BE2C (cell line): ENCODE data around the gene KRT84.

Source experiments
- DNase-seq: peaks from one replicate; pipeline ENCODE4 v3.0.0-alpha.2; 2020
- H3K27me3 ChIP-seq: fragments of 250-450 bp; sonication (Bioruptor Pico); 2 replicates; pipeline ENCODE4 v1.5.1; 2020; ENCODE audit warnings: mild to moderate bottlenecking
- H3K36me3 ChIP-seq: fragments of 250-450 bp; sonication (Bioruptor Pico); 2 replicates; pipeline ENCODE4 v1.5.1; 2020; ENCODE audit warnings: mild to moderate bottlenecking
- H3K4me1 ChIP-seq: fragments of 250-450 bp; sonication (Bioruptor Pico); 2 replicates; pipeline ENCODE4 v1.5.1; 2020
- H3K4me3 ChIP-seq: 2 replicates; pipeline ENCODE4 v1.5.1; 2011; ENCODE audit warnings: low read depth, low read length
- H3K9me3 ChIP-seq: fragments of 250-450 bp; sonication (Bioruptor Pico); 2 replicates; pipeline ENCODE4 v1.5.1; 2020
- CTCF ChIP-seq: IDR thresholded peaks from 2 replicates; pipeline ENCODE4 v1.5.1; 2012; ENCODE audit warnings: mild to moderate bottlenecking, low read depth, low read length

KRT84 gene

GRCh38 chr12:52419656-52420055 is 34.2 kb upstream of the KRT84 start:
- H3K27me3 ChIP-seq: no peaks in the 10 kb centered on the region
- no peak overlapping the region for H3K4me3 ChIP-seq
- no peak for DNase-seq
- TF ChIP-seq CTCF: no peak
- no peaks in the 10 kb centered on the region for H3K4me1 ChIP-seq
- no peaks in the 10 kb centered on the region for H3K36me3 ChIP-seq
- no peaks in the 10 kb centered on the region for H3K9me3 ChIP-seq

GRCh38 chr12:52418576-52419110 is 33.2 kb upstream of the KRT84 start:
- Histone ChIP-seq H3K9me3 (no peaks in the 10 kb centered on the region), H3K27me3 (no peaks in the 10 kb centered on the region), H3K4me3 (no peak overlapping the region), H3K4me1 (no peaks in the 10 kb centered on the region), H3K36me3 (no peaks in the 10 kb centered on the region)
- no peak for DNase-seq
- no peak for TF ChIP-seq CTCF

- H3K4me1 ChIP-seq: no peaks in the 10 kb centered on the region
- H3K27me3 ChIP-seq: no peaks in the 10 kb centered on the region
- H3K9me3 ChIP-seq: no peaks in the 10 kb centered on the region
- no peak for TF ChIP-seq CTCF
- H3K36me3 ChIP-seq: no peaks in the 10 kb centered on the region
- no peak for DNase-seq
- no peak overlapping the region for H3K4me3 ChIP-seq
These were observed 32.3 kb upstream of the KRT84 start for GRCh38 chr12:52417740-52418139.

- Histone ChIP-seq H3K9me3 (no peaks in the 10 kb centered on the region), H3K27me3 (no peaks in the 10 kb centered on the region), H3K4me1 (no peaks in the 10 kb centered on the region), H3K36me3 (no peaks in the 10 kb centered on the region), H3K4me3 (no peak overlapping the region)
- TF ChIP-seq CTCF: no peak
- no peak for DNase-seq
These were observed 31.3 kb upstream of the KRT84 start for GRCh38 chr12:52416795-52417194.

- no peak for DNase-seq
- H3K4me1 ChIP-seq: no peaks in the 10 kb centered on the region
- H3K27me3 ChIP-seq: no peaks in the 10 kb centered on the region
These were observed 30.7 kb upstream of the KRT84 start for GRCh38 chr12:52415870-52416750.

More at GRCh38 chr12:52415870-52416750, 30.7 kb upstream of the KRT84 start:
- no peak for TF ChIP-seq CTCF
- H3K36me3 ChIP-seq: no peaks in the 10 kb centered on the region
- no peaks in the 10 kb centered on the region for H3K9me3 ChIP-seq
- H3K4me3 ChIP-seq: no peak overlapping the region
